Retina (tissue), 1 donor: ENCODE data around the gene ING3.

Experiments
- DNase-seq: peaks from one replicate; pipeline ENCODE4 v3.0.0-alpha.2; 2016

Gene ING3, protein sequence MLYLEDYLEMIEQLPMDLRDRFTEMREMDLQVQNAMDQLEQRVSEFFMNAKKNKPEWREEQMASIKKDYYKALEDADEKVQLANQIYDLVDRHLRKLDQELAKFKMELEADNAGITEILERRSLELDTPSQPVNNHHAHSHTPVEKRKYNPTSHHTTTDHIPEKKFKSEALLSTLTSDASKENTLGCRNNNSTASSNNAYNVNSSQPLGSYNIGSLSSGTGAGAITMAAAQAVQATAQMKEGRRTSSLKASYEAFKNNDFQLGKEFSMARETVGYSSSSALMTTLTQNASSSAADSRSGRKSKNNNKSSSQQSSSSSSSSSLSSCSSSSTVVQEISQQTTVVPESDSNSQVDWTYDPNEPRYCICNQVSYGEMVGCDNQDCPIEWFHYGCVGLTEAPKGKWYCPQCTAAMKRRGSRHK

DNA sequence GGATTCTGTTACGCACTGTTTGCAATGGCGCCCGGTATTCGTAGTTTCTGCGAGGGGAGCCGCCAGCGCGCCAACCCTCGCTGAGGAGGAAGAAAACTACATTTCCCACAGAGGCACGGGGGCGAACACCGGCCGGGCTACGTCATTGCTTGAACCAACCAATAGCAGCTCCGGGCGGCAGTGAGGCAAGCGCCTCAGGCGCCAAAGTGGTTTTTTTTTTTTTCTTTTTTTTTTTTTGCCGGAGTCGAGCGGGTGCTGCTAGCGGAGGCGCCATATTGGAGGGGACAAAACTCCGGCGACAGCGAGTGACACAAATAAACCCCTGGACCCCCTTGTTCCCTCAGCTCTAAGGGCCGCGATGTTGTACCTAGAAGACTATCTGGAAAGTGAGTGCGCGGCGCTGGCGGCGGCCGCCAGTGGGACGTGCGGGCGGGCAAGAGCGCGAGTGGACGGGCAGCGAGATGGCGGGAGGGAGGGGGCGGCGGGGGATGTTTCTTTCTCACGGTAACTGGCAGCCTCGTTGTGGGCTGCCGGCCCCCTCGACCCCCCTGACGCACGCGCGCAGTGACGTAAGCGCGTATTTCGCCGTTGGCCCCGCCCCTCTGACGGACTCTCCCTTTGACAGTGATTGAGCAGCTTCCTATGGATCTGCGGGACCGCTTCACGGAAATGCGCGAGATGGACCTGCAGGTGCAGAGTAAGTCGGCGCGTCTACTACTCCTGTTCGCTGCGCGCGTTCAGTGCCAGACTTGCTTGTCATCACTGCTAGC is at the start of gene ING3:
Gene ING3 (plus strand): TSS at position 239 of the 770 bp plus-strand sequence. CDS start 120 bp downstream, at position 359.
- peak; percentile 100 for DNase-seq

DNA sequence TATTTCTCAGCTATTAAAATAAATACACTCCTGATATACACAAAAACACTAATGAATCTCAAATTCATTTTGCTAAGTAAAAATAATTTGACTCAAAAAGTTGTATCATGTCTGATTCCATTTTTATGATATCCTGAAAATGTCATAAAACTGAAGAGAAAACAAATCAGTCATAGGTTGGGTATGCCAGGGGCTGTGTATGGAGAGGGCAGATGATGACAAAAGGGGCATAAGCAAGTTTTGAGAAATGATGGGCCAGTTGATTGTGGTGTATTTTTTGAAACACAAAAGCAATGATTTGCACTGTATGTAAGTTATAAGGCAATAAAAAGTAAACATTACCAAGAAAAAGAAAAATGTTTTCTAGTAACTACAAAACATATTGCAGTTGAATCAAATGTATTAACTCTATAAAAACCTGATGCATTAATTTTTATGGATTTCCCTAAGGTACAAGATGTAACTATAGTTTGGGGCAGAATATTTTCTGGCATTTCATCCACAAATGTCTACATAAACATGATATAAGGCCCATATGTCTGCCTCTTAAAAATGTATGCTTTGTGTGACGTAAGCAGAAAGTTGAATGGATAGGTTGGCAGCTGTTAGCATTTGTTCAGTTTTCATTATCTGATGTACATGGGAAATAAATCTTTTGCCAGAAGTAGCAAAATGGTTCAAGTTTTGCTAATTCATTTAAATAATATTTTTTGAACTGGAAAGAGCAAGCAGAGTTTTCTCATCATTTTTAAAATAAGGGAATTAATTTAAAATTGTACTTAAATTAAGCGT is 35.1 kb upstream of the ING3 start:
- no peak for DNase-seq

DNA sequence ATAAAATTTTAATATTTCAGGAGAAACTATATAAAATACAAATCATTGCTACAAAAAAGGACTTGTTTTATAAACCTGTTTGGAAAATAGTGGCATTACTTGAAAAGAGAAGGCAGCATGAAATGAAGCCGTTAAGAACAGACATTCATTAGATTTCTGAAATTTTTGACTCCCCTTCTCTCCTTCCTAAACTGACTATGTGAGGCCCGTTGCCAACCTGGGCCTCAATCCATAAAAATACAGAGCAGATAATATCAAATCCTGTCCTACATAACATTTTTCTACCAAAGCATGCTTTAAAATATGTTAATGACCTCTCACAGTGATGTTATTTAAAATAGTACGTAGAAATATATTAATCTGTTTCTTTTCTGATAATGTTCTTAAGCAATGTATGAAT is 34.5 kb upstream of the ING3 start:
- DNase-seq, result no peak

- no peak for DNase-seq
Measured at GRCh38 chr7:120916538-120916937, 34.0 kb upstream of the ING3 start.

- no peak for DNase-seq
Measured at GRCh38 chr7:120919466-120919865, 31.1 kb upstream of the ING3 start.

DNA sequence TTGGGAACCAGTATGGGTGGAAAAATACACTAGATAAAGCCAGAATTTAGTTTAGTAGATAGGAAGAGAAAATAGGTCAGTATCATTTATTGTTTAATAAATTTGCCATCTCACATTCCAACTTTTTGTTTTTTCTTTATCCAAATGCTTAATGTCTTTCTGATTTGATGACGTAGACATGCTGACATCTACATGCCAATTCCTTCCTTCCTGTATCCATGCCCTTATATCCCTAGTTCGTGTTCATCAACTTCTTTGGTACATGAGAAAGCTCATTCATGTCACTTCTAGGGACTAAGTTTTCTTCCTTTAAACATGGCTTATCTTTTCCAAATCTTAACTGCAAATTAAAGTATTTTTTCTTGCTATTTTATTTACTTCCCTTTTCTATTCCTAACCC is 30.5 kb upstream of the ING3 start:
- no peak for DNase-seq

GRCh38 chr7:120920591-120921274 is 29.8 kb upstream of the ING3 start:
- DNase-seq, result no peak

DNA sequence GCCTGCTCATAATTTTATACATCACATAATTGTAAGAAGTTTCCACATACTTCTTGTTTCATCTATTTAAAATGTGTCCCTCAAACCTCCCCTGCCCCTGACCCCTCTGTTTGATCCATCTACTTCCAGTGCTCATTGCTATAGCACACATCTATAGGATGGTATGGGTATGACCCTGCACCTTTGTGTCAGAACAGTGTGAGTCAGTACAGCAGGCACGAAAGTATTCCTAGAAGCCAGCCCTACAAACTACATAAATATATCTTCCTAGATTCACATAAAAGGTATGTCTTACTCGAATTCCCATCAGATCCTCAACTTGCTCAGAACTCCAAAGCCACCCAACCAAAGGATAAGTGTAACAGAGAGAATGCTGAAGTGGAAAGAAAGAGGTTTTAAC is 25.7 kb upstream of the ING3 start:
- no peak for DNase-seq

DNA sequence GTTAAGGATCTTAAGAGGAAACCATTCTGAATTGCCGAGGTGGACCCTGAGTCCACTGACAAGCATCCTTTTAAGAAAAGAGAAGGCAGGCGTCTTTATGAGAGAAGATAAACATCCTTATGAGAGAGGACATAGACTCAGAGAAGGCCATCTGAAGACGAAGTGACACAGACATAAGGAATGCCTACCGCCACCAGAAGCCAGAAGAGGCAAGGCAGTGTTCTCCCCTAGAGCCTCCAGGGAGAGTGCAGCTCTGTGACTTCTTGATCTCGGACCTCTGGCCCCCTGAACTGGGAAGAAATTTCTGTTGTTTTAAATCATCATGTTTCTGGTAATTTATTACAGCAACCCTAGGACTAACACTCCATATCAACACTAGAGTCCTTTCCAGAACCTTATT is 25.2 kb upstream of the ING3 start:
- DNase-seq, result no peak

DNA sequence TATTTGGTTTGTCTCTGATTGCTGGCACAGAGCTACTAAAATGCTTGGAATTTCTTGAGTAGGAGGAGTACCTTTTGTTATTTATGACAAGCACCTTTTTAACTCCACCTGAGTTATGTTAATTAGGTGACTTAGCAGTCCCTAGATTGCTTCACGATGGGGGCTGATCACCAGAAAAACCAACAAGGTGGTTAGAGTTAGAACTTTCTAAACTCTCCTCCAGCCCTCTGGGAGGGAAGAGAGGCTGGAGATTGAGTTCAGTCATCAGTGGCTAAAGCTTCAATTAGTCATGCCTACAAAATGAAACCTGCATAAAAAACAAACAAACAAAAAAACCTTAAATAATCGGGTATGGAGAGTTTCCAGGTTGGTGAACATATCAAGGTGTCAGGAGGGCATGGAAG is 23.6 kb upstream of the ING3 start:
- no peak for DNase-seq

GRCh38 chr7:120927454-120928103 is 23.0 kb upstream of the ING3 start:
- no peak for DNase-seq

DNA sequence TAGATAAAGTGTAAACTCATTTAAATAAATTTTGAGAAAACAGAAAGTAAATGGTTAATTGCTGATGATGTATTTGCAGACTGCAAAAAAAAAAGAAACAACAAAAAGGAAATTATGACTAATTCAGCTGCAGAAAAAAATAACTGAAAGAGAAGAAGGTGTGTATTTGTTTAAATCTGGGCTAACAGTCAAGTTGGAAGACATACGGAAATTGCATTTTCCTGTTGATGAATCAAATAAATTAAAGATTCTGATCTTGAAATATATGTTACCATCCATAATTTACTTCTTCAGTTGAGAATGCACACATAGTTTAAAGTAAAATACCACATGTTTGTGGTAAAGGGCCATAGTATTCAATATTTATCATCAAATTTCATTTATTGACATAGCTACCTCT is 19.3 kb upstream of the ING3 start:
- DNase-seq, result no peak

- DNase-seq, result no peak
Measured at GRCh38 chr7:120933475-120933874, 17.1 kb upstream of the ING3 start.

GRCh38 chr7:120939345-120939744 is 11.2 kb upstream of the ING3 start:
- no peak for DNase-seq

DNA sequence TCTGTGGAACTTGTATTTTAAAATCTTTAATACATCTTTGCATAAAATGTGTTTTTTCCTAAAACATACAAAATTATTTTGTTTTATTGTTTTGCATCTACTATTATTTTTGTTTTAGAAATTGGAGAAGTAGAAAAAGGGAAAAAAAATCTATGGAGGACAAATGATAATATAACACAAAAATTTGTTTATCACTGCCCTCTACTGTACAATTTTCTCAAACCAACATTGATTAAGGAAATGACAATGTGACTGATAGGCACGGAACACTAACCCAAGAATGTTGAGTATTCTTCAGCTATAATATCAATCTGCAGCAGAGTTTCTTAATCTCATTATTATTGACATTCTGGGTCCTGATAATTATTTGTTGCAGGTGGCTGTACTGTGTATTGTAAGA is 9.5 kb upstream of the ING3 start:
- no peak for DNase-seq

DNA sequence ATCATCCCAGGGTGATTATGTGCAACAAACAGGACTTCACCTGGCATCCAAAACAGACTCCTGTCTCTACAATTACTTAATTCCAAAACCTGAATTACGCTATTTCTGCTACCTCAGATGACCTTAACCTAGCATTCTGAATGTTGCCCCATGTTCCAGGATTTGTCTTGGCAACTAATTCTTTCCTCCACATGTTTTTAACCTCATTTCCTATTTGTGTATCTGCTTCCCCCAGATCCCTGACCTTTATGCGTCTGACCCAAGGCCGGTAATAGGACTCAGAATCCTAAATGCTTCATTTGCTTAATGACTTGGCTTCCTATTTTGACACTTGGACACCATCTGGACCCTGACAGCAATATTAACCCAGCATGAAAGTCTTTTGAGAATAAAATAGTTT is 8.7 kb upstream of the ING3 start:
- no peak for DNase-seq

GRCh38 chr7:120942861-120943260 is 7.7 kb upstream of the ING3 start:
- DNase-seq, result no peak

DNA sequence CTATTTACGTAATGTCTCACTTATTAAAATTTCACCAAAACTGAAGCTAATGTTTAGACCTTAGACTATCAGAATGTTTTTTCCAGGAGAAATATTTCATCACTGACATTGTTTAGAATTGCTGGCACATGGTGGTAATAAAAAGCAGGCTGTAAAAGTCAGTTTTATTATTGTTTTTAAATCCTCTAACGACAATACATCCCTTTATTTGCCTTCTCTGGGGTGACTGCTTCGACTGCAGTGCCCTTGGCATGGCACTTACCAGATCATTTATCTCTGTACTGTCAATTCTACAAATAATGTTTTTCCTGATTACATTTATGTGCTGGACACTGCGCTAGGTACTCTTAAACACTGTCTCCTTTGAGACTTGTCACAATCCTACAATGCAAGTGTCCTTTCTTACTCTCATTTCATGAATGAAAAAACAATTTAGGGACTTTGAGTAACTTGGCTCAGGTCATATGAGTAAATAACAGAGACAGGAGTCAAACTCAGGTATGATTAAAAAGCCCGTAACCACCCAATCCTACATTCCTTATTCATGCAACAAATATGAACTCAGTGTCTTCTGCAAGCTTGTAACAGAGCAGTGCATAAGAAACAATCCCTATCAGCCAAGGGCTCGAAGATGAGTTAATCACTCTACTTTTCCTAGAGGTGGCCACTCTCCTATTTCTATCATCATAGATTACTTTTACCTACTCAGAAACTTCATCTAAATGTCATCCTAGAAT is 5.6 kb upstream of the ING3 start:
- DNase-seq, result no peak

DNA sequence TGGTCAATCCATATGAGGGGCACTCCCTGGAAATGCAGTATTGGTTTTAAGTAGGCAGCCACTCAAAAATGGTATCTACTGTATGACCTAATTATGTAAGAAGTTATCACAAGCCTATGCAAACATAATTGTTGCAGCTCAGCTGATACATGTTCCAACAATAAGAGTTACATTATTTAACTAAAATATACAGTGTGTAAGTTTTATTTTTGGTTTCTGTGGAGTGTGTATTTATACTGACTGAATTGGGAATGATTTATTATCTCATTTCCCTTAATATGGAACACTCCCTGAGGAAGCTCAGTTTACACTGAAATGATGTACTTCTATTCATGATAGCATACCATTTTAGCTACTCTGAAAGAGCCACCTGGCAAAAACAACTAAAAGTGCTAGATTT is 2.6 kb upstream of the ING3 start:
- no peak for DNase-seq

DNA sequence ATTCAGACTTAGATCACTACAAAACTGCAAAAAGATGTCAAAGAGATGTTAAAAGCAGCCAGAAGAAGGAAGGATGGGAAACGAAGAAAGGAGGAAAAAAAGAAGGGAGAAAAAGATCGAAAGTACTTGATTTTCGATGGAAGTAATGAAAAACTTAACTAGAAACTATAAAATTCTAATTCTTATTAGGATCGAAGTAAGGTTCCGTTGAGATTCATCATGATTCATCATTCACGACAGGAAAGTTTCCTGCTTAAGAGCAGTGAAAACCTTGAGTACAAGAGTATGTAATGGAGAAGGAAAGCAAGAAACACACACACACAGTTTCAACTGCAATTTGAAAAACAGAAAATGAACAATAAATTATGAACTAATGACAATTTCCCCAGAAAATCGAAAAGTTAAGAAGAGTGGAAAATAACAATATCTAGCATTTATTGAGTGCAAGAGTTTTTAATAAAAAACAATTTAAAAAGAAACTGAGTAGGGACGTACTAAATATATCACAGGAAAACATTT is 1.1 kb upstream of the ING3 start:
- DNase-seq, result no peak

- DNase-seq, result no peak
Measured at GRCh38 chr7:120949998-120950538, 509 bp upstream of the ING3 start.
